Kidney (tissue), 22 donors: ENCODE results near the gene VTA1. TPM values are rescaled to one million over a fixed set of nuclear protein-coding genes. Genes with fewer than 3 reads are reported as not detected.
A peak's percentile ranks its signal among the peaks of the same experiment; 100 is the strongest.
"Not testable (repeated sequence)": the region's sequence is repeated elsewhere in the genome, so short reads cannot be mapped to it uniquely, and the experiment has no call there.

Experiments
- DNase-seq, 5 donors: peaks; one replicate each; pipeline ENCODE4 v3.0.0-alpha.2; 2013 to 2020
- FAIRE-seq: peaks from 2 replicates; lab custom pipeline; 2012; peaks lifted over from hg19 to GRCh38; lab: Jason Lieb, UNC
- H3K27ac ChIP-seq, 2 donors: one replicate each; pipeline ENCODE4 v1.7.0; 2013; ENCODE audit warnings: low read depth in 2 of 2, low read length in 2 of 2, inconsistent platforms in 1 of 2
- H3K27me3 ChIP-seq: one replicate; pipeline ENCODE4 v1.7.1; 2013; ENCODE audit warnings: low read length, inconsistent platforms; ENCODE audit not compliant: control insufficient read depth, insufficient read depth
- H3K36me3 ChIP-seq, 3 donors: one replicate each; pipeline versions ENCODE4 v1.7.0 to v1.7.1; 2013; ENCODE audit warnings: low read length in 3 of 3, control low read depth in 1 of 3, inconsistent platforms in 1 of 3; ENCODE audit not compliant: insufficient read depth in 3 of 3, control insufficient read depth in 2 of 3
- H3K4me1 ChIP-seq, 3 donors: one replicate each; pipeline versions ENCODE4 v1.7.0 to v1.7.1; 2013; ENCODE audit warnings: low read length in 3 of 3, inconsistent platforms in 1 of 3, low read depth in 1 of 3; ENCODE audit not compliant: control insufficient read depth in 2 of 3, insufficient read depth in 2 of 3
- H3K4me3 ChIP-seq, 3 donors: one replicate each; pipeline versions ENCODE4 v1.7.0 to v1.8.1; 2013; ENCODE audit warnings: low read length in 3 of 3, control low read depth in 1 of 3, inconsistent platforms in 1 of 3
- H3K9ac ChIP-seq, 3 donors: one replicate each; pipeline versions ENCODE4 v1.7.0 to v1.7.1; 2013; ENCODE audit warnings: low read length in 3 of 3, control low read depth in 1 of 3, inconsistent platforms in 1 of 3
- H3K9me3 ChIP-seq, 3 donors: one replicate each; pipeline versions ENCODE4 v1.7.0 to v1.7.1; 2013; ENCODE audit warnings: low read length in 3 of 3, control low read depth in 1 of 3, inconsistent platforms in 1 of 3; ENCODE audit not compliant: control insufficient read depth in 2 of 3, insufficient read depth in 1 of 3
- CTCF ChIP-seq: IDR thresholded peaks from 3 replicates; pipeline ENCODE4 v1.5.1; 2012; ENCODE audit warnings: mild to moderate bottlenecking, moderate library complexity, borderline replicate concordance; ENCODE audit not compliant: insufficient read depth; ENCODE audit errors: extremely low read depth
- intact Hi-C: fragments of 100-400 bp; cut with DNase I; formaldehyde crosslinking; loops from one replicate; pipeline ENCODE4 v1.11.1; 2022
- long read RNA-seq, 10 donors: library from polyadenylated mRNA in 1 of 10; unstranded in 1 of 10; transcript quantifications; one replicate each; pipeline ENCODE4 v2.0.0 and lab custom pipeline, GENCODE V29; 2021 to 2026
- polyA plus RNA-seq: library from polyadenylated mRNA; stranded (reverse); fragments of 350-450 nt; fragmentation: Illumina TruSeq; extraction: RNeasy Lipid Tissue Mini Kit (QIAGEN cat#74804); gene quantifications from one replicate; pipeline ENCODE4 v1.2.3, GENCODE V29; 2014; ENCODE audit warnings: low read depth, low replicate concordance; ENCODE audit not compliant: insufficient read depth
- total RNA-seq: library from RNA; stranded (reverse); fragmentation: NEBNext Ultra II Directional; extraction: Animal tissue kit (Norgen Biotek cat#: 25700); gene quantifications from one replicate; pipeline ENCODE4 v1.2.1, GENCODE V29; 2021
- donor health status: control.
- donor health status: control.
- donor health status: control.
- donor health status: control.
- donor health status: control.
- donor health status: DM: yes; HTN: yes; CAD: no.
- donor health status: Normal renal cell carcinoma (clear cell type).

VTA1 gene
- total RNA-seq (37.2 TPM), polyA plus RNA-seq (32.9 TPM)
- long read RNA-seq, donor 1, full-length matches to known transcripts = 13 of 27 reads
- long read RNA-seq, donor 1, partial matches to known transcripts = 14 of 27 reads
- long read RNA-seq, donor 1, other reads (novel, unspliced or antisense) = 0 of 27 reads
- long read RNA-seq, donor 2, full-length matches to known transcripts = 23 of 23 reads
- long read RNA-seq, donor 2, partial matches to known transcripts = 0 of 23 reads
- long read RNA-seq, donor 2, other reads (novel, unspliced or antisense) = 0 of 23 reads
- long read RNA-seq, donor 3, full-length matches to known transcripts = 32 of 39 reads
- long read RNA-seq, donor 3, partial matches to known transcripts = 7 of 39 reads
- long read RNA-seq, donor 3, other reads (novel, unspliced or antisense) = 0 of 39 reads
- long read RNA-seq, donor 4, full-length matches to known transcripts = 12 of 18 reads
- long read RNA-seq, donor 4, partial matches to known transcripts = 6 of 18 reads
- long read RNA-seq, donor 4, other reads (novel, unspliced or antisense) = 0 of 18 reads
- long read RNA-seq, donor 5, full-length matches to known transcripts = 2 of 2 reads
- long read RNA-seq, donor 5, partial matches to known transcripts = 0 of 2 reads
- long read RNA-seq, donor 5, other reads (novel, unspliced or antisense) = 0 of 2 reads
- long read RNA-seq, donor 6, full-length matches to known transcripts = 32 of 93 reads
- long read RNA-seq, donor 6, partial matches to known transcripts = 61 of 93 reads
- long read RNA-seq, donor 6, other reads (novel, unspliced or antisense) = 0 of 93 reads
- long read RNA-seq, donor 7, full-length matches to known transcripts = 49 of 58 reads
- long read RNA-seq, donor 7, partial matches to known transcripts = 8 of 58 reads
- long read RNA-seq, donor 7, other reads (novel, unspliced or antisense) = 1 of 58 reads
- long read RNA-seq, donor 8, full-length matches to known transcripts = 10 of 16 reads
- long read RNA-seq, donor 8, partial matches to known transcripts = 6 of 16 reads
- long read RNA-seq, donor 8, other reads (novel, unspliced or antisense) = 0 of 16 reads
- long read RNA-seq, donor 9, full-length matches to known transcripts = 4 of 26 reads
- long read RNA-seq, donor 9, partial matches to known transcripts = 22 of 26 reads
- long read RNA-seq, donor 9, other reads (novel, unspliced or antisense) = 0 of 26 reads
- long read RNA-seq, donor 10, full-length matches to known transcripts = 12 of 48 reads
- long read RNA-seq, donor 10, partial matches to known transcripts = 36 of 48 reads
- long read RNA-seq, donor 10, other reads (novel, unspliced or antisense) = 0 of 48 reads

- H3K9me3 ChIP-seq = no peaks in the 10 kb centered on the region
- peak within 1 kb of the TSS; percentile 80 to 90 (median 88) for H3K4me3 ChIP-seq
- peak; percentile 89 for TF ChIP-seq CTCF
- H3K27me3 ChIP-seq = no peaks in the 10 kb centered on the region
- H3K9ac ChIP-seq = peak within 1 kb of the TSS; percentile 72 to 77 (median 74)
- H3K27ac ChIP-seq = peak within 1 kb of the TSS; percentile 5 to 15
- peak; percentile 94 for FAIRE-seq
- intact Hi-C loops = no loop called here
- peaks cover 0 to 4% (median 4%) of the 10 kb centered on the region in 3 donors for H3K4me1 ChIP-seq
- H3K36me3 ChIP-seq = no peaks in the 10 kb centered on the region
- DNase-seq = peak; percentile 98 to 100 (median 98)
These were observed at the start of gene VTA1, which contains the start of gene NMBR for GRCh38 chr6:142146828-142147662. Gene VTA1 (plus strand): TSS chr6:142147263. CDS start chr6:142147288, 25 bp downstream. Gene NMBR (minus strand): TSS chr6:142147122. CDS start chr6:142088658, 58,464 bp downstream.

- H3K36me3 ChIP-seq, DNase-seq, H3K27ac ChIP-seq, H3K9me3 ChIP-seq, H3K4me1 ChIP-seq, intact Hi-C loops, FAIRE-seq, H3K4me3 ChIP-seq, H3K27me3 ChIP-seq, H3K9ac ChIP-seq: not testable (repeated sequence)
These were observed 42.2 kb upstream of the VTA1 start for GRCh38 chr6:142104820-142105219.

- H3K27ac ChIP-seq, H3K9ac ChIP-seq, H3K27me3 ChIP-seq, H3K9me3 ChIP-seq, H3K36me3 ChIP-seq, intact Hi-C loops, DNase-seq, H3K4me3 ChIP-seq, FAIRE-seq, H3K4me1 ChIP-seq: not testable (repeated sequence)
These were observed 36.2 kb upstream of the VTA1 start for GRCh38 chr6:142110820-142111219.
